Right lobe of liver (tissue), 4 donors: ENCODE measurements around the gene NSD1.

Experiments
- CTCF ChIP-seq, 4 donors: fragments of 200-600 bp in 3 of 4; fragments of 450-650 bp in 1 of 4; IDR thresholded peaks; one replicate each; pipeline versions ENCODE4 v1.5.1 to v1.8.0; 2016 to 2022; ENCODE audit warnings: antibody characterized with exemption in 4 of 4, mild to moderate bottlenecking in 2 of 4
- POLR2A ChIP-seq: fragments of 450-650 bp; IDR thresholded peaks from one replicate; pipeline ENCODE4 v1.6.1; 2017; ENCODE audit warnings: antibody characterized with exemption, mild to moderate bottlenecking
- donor health status: DM: no; HTN: no; CAD: no.
- donor health status: DM: no; HTN: no; CAD: no.
- donor health status: DM: no; HTN: yes; CAD: no.

- TF ChIP-seq CTCF (IDR thresholded peaks at IDR 0.05) (no peak), POLR2A (no peak)
Observed at GRCh38 chr5:177107159-177107558, 26.4 kb upstream of the NSD1 start.
